GM15510 (cell line): ENCODE results near the gene SPATA19.

Source experiments
- POLR2A ChIP-seq: IDR thresholded peaks from 3 replicates; pipeline ENCODE4 v1.6.1; 2011; ENCODE audit warnings: borderline replicate concordance; ENCODE audit not compliant: insufficient read length; ENCODE audit errors: extremely low read depth

SPATA19 gene

GRCh38 chr11:133826866-133827265 lies 18.4 kb downstream of the SPATA19 start:
- TF ChIP-seq POLR2A: no peak

- TF ChIP-seq POLR2A: no peak
These were observed 19.6 kb downstream of the SPATA19 start for GRCh38 chr11:133825666-133826065.

GRCh38 chr11:133825156-133825555 lies 20.2 kb downstream of the SPATA19 start:
- TF ChIP-seq POLR2A: no peak

GRCh38 chr11:133824593-133824992 lies 20.7 kb downstream of the SPATA19 start:
- TF ChIP-seq POLR2A: no peak

GRCh38 chr11:133823614-133824013 lies 21.7 kb downstream of the SPATA19 start:
- no peak for TF ChIP-seq POLR2A

- no peak for TF ChIP-seq POLR2A
These were observed 22.1 kb downstream of the SPATA19 start for GRCh38 chr11:133823211-133823610.

- TF ChIP-seq POLR2A: no peak
These were observed 23.5 kb downstream of the SPATA19 start for GRCh38 chr11:133821776-133822175.

- no peak for TF ChIP-seq POLR2A
These were observed 25.5 kb downstream of the SPATA19 start for GRCh38 chr11:133819746-133820315.

- TF ChIP-seq POLR2A: no peak
These were observed 26.2 kb downstream of the SPATA19 start for GRCh38 chr11:133819114-133819513.

- TF ChIP-seq POLR2A: no peak
These were observed 27.0 kb downstream of the SPATA19 start for GRCh38 chr11:133818302-133818701.

GRCh38 chr11:133817449-133817848 lies 27.9 kb downstream of the SPATA19 start:
- TF ChIP-seq POLR2A: no peak

- no peak for TF ChIP-seq POLR2A
These were observed 29.0 kb downstream of the SPATA19 start for GRCh38 chr11:133816146-133816870.

- TF ChIP-seq POLR2A: no peak
These were observed 29.7 kb downstream of the SPATA19 start for GRCh38 chr11:133815636-133816035.

GRCh38 chr11:133814588-133815100 lies 30.7 kb downstream of the SPATA19 start:
- TF ChIP-seq POLR2A: no peak

- no peak for TF ChIP-seq POLR2A
These were observed 33.2 kb downstream of the SPATA19 start for GRCh38 chr11:133811850-133812685.
